Activated CD4-positive, alpha-beta T cell treated with anti-CD3 and anti-CD28 coated beads for 48 hours (primary cell): ENCODE results near the gene FBXO27.
A peak's percentile ranks its signal among the peaks of the same experiment; 100 is the strongest.
"Not testable (repeated sequence)": the region's sequence is repeated elsewhere in the genome, so short reads cannot be mapped to it uniquely, and the experiment has no call there.

Experiments used
- DNase-seq: peaks from one replicate; pipeline ENCODE4 v3.0.0-alpha.2; 2020

FBXO27 gene

GRCh38 chr19:39037194-39037593 is 4.8 kb upstream of the FBXO27 start:
- DNase-seq, result no peak

GRCh38 chr19:39036581-39036980 is 4.2 kb upstream of the FBXO27 start:
- DNase-seq, result no peak

GRCh38 chr19:39031368-39032062 is 834 bp downstream of the FBXO27 start:
- DNase-seq, result peak; percentile 89

- no peak for DNase-seq
Observed at GRCh38 chr19:39030854-39031367, 1.4 kb downstream of the FBXO27 start.

DNA sequence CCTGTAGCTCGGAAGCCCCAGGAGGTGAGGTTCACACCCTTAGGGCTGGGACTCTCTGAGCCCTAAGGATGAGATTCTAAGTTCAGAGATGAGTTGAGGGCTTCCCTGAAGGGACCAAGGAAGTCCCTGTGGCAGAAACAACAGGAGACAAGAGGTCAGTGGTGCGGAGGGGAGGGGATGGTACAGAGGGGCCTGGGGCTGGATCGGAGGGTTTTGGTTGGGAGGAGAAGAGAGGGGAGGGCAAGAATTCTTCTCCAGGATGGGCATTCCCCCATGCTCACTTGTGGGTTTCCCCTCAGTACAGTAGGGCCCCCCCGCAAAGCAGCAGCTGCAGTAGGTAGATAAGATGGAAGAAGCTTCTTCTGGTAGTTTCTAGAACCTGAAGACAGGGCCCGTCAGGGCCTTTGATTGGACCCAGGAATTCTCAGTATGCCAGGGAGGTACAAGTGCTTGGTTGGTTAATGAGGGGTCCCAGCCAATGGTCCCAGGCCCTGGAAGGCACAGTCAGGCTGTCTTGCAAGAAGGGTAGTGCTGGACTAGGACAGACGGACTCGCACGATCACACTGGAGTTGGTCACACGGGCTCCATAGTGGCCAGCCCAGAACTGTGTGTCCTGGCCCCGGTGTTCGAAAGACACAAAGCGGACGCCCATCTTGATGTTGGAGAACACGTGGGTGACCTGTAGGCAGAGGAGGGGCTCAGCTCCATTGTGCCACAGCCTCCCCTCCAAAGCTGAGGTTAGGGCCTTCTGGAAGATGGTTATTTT is 7.3 kb downstream of the FBXO27 start:
- DNase-seq, result no peak

GRCh38 chr19:39021063-39021462 is 11.3 kb downstream of the FBXO27 start:
- no peak for DNase-seq

- no peak for DNase-seq
Observed at GRCh38 chr19:39017646-39018045, 14.7 kb downstream of the FBXO27 start.

DNA sequence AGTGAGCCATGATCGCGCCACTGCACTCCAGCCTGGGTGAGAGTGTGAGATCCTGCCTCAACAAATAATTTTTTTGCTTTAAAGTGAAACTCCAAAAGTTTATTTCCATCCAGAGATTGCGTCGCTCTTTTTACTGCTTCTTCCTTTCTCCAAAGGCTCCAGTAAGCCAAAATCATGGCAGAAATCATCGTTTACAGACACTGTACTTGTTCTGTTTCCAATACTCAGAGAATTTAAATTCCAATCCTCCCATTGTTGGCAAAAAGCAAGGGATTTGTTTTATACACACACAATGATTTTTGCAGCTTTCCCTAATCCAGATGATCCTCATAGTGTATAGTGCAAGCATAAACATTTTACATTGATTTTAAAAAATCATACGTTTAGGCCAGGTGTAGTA is 15.3 kb downstream of the FBXO27 start:
- DNase-seq, result no peak

- DNase-seq, result no peak
Observed at GRCh38 chr19:39014037-39014436, 18.3 kb downstream of the FBXO27 start.

- DNase-seq, result no peak
Observed at GRCh38 chr19:39009001-39009400, 23.3 kb downstream of the FBXO27 start.

- DNase-seq, result no peak
Observed at GRCh38 chr19:39008137-39008536, 24.2 kb downstream of the FBXO27 start.

- no peak for DNase-seq
Observed at GRCh38 chr19:39007096-39007495, 25.3 kb downstream of the FBXO27 start.

DNA sequence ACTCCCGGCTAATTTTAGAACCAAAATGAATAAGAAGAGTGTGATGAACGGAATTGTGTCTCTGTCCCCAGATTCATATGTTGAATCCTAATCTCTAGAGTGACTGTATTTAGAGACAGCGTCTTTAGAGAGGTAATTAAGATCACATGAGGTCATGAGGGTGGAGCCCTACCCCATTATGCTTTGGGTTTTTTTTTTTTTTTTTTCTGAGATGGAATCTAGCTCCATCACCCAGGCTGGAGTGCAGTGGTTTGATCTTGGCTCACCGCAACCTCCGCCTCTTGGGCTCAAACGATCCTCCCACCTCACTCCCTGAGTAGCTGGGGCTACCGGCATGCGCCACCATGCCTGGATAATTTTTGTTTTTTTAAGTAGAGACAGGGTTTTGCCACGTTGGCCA is 27.9 kb downstream of the FBXO27 start:
- no peak for DNase-seq

GRCh38 chr19:39003796-39004195 is 28.6 kb downstream of the FBXO27 start:
- no peak for DNase-seq

DNA sequence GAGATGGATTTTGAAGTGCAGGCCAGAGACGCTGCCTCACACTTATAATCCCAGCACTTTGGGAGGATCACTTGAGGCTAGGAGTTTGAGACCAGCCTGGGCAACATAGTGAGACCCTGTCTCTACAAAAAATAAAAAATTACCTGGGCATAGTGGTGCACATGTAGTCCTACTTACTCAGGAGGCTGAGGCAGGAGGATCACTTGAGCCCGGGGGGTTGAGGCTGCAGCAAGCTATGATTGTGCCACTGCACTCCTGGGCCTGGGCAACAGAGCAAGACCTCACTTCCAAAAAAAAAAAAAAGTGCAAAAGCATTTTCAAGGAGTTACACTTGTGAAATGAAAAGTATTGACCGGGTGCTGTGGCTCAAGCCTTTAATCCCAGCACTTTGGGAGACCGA is 29.2 kb downstream of the FBXO27 start:
- DNase-seq, result no peak

DNA sequence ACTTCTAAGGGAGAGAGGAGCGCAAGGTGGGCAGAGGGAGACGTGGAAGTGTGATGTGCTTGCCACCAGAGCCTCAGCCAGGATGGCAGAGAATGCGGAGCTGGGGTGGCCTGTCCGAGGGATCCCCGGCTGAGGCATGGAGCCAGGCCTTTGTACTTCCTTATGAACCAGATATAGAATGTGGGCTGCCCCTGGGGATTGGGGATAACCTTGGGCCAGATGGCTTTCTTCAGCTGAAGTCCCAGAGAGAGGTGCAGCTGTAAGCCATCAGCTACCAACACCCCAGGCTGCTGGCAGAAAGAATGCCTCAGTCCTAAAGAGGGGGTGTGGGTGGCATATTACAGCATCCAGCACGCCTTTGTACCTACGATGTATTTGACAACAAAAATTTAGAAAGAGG is 31.3 kb downstream of the FBXO27 start:
- DNase-seq, result no peak

DNA sequence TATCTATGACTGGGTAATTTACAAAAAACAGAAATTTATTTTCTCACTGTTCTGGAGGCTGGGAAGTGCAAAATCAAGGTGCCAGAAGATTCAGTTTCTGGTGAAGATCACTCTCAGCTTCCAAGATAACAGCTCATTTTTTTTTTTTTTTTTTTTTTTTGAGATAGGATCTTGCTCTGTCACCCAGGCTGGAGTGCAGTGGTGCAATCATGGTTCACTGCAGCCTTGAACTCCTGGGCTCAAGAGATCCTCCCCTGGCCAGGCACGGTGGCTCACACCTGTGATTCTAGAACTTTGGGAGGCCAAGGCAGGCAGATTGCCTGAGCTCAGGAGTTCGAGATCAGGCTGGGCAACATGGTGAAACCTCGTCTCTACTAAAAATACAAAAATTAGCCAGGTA is 34.8 kb downstream of the FBXO27 start:
- not testable (repeated sequence) for DNase-seq

GRCh38 chr19:38993271-38993670 is 39.1 kb downstream of the FBXO27 start:
- DNase-seq, result no peak

DNA sequence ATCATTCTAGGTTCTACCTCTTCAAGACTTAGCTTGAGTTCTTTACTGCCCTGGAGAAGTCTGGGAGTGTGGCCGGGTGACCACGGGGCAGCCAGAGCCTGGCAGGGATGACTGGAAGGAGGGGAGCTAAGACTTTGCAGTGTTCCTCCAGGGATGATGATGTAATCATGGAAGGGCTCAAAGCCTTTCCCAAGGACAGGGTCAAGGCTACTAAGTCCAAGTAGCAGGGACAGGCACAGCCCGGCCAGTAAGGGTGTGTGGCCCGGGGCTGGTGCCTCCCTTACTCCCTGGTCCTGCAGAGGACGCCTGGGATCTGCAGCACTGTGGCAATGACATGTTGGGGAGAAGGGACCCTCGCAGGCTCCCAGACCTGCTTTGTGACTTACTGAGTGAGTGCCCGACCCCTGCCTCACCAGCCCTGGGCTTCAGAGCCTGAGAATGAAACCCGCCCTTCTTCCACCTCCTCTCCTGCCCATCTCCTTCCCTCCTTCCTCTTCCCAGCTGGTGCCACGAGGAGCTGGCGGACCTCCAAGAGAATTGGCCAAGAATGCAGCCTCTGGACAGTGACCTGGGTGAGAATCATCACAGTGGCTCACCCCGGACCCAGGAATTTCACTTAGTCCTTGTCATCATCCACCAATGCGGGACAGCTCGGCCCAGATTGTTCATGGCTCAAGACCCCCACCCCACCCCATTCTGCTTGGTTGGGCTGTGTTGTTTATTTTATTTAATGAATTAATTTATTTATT is 41.2 kb downstream of the FBXO27 start:
- no peak for DNase-seq

DNA sequence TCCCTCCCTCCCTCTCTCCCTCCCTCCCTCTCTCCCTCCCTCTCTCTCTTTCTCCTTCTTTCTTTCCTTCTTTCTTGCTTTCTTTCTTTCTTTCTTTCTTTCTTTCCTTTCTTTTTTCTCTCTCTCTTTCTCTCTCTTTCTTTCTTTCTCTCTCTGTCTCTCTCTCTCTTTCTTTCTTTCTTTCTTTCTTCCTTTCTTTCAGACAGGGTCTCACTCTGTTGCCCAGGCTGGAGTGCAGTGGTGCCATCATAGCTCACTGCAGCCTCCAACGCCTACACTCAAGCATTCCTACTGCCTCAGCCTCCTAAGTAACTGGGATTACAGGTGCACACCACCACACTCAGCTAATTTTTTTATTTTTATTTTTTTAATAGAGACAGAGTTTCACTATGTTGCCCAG is 42.7 kb downstream of the FBXO27 start:
- DNase-seq, result not testable (repeated sequence)

GRCh38 chr19:38989066-38989605 is 43.2 kb downstream of the FBXO27 start:
- DNase-seq, result no peak

- DNase-seq, result not testable (repeated sequence)
Observed at GRCh38 chr19:38988627-38989026, 43.7 kb downstream of the FBXO27 start.

- not testable (repeated sequence) for DNase-seq
Observed at GRCh38 chr19:38987745-38988144, 44.6 kb downstream of the FBXO27 start.
